GM19025 (cell line): ENCODE data around the gene PTPRZ1.

ENCODE experiments used
- ATAC-seq: cut with Tn5 transposase; IDR thresholded peaks from one replicate; pipeline ENCODE4 v1.9.1; 2021; ENCODE audit warnings: mild to moderate bottlenecking, low read depth, moderate library complexity; ENCODE audit not compliant: unreplicated experiment

Gene PTPRZ1

GRCh38 chr7:121887634-121888033, 14.7 kb downstream of the PTPRZ1 start:
- no peak for ATAC-seq

GRCh38 chr7:121890833-121891232, 17.9 kb downstream of the PTPRZ1 start:
- ATAC-seq = no peak

GRCh38 chr7:121891731-121892130, 18.8 kb downstream of the PTPRZ1 start:
- no peak for ATAC-seq

GRCh38 chr7:121901026-121901425, 28.1 kb downstream of the PTPRZ1 start:
- no peak for ATAC-seq

GRCh38 chr7:121904120-121904519, 31.2 kb downstream of the PTPRZ1 start:
- no peak for ATAC-seq

GRCh38 chr7:121908042-121908441, 35.1 kb downstream of the PTPRZ1 start:
- no peak for ATAC-seq

- ATAC-seq = no peak
These were observed 36.9 kb downstream of the PTPRZ1 start for GRCh38 chr7:121909716-121910345.

DNA sequence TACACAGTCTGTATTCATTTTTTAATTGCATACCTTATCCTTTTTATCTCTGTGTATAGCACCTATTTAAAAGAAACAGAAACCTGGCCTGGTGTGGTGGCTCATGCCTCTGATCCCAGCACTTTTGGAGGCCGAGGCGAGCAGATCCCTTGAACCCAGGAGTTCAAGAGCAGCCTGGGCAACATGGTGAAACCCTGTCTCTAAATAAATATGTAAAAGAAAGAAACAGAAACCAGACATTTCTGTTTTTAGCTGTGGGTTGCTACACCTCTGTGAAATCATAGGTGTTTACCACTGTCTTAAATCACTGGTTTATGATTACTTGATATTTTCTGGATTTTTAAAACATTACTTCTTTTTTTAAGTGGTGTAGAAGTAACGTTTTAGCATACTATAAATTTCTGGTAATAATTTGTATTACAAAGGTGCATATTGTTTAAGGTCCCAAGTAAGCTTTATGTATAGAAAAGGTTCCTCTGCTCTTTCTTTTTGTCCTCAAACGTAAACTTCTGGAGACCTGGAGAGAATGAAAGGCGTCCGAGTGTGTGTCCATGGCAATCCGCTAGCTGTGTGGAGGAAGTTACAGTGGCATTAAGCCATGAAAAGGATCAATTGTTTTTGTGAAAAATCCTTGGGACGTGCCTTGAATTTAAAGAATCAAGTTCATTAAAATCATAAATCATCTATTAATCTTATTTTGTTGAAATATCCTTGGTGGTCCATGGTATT, 41.1 kb downstream of the PTPRZ1 start:
- ATAC-seq = no peak

GRCh38 chr7:121914676-121915279, 41.8 kb downstream of the PTPRZ1 start:
- ATAC-seq = no peak

DNA sequence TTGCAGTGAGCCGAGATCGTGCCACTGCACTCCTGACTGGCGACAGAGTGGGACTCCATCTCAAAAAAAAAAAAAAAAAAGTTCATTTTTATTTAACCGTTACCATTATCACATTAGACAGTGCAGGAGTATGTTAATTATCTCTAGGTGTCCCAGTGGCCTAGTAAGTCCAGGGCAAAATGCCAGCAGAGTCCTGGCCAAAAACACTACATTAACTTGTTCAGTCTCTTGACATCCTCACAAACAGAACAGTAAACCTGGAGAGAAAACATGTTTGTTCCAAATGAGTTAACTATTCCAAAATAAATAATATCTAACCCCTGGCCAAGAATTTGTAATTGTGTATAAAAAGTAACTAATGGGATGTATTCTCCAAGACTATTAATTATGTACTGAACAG, 43.2 kb downstream of the PTPRZ1 start:
- no peak for ATAC-seq

GRCh38 chr7:121919986-121920385, 47.0 kb downstream of the PTPRZ1 start:
- no peak for ATAC-seq

DNA sequence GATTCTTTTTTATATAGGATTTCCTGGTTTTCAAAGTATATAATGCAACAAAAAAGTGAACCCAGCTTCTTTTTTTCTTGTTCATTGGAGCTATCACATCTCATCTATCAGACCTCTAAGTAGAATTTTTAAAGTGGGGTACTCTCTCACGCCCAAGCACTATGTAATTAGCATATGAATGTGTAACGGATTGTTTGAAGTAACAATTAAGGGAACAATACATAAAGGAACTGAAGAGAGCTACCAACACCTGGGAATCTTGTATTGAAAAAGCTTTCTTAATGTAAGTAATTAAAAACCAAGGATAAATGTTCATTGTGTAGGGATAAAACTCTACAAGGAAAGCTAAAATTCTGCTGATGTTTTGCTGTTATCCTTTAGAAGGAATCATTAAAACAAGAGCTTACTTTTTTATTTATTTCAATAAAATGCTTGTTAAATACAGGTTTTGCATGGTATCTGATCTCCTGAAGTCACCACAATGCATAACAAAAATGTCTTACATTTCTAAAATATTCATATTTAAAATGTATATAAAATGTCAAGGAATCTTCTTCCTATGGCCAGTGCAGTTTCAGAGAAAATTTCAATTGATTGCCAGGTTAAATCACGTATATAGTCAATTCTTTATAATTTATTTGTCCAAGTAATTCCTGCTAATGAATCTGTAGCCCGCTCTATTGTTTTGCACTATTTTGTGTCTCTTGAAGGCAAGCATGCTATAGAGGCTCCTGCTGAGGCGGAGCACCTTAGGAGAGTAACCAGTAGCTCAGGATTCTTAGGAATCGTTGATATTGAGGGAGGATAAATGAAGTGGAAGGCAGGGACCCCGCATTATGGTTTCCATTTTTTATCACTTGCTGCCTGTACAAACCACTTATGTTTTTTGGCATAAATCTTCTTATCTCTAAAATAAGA, 51.6 kb downstream of the PTPRZ1 start:
- ATAC-seq = no peak

- no peak for ATAC-seq
These were observed 58.4 kb downstream of the PTPRZ1 start for GRCh38 chr7:121931149-121931902.

DNA sequence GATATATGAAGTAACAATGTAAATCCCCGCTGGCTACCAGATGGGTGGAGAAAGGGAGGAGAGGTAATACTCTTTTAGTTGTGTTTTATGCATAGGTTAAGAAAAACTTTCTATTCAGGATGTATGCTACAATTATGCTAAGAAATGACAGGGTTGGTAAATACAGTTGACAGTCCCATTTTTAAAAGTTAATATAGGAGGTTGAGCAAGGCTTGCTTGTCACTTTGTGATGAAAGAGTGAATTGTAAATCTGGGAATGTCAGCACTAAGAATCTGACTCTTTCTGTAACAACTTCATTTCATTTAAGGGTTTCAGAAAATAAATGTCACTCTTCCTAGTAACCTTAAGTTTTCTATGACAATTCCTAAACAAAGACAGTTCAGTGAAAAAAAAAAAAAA, 59.8 kb downstream of the PTPRZ1 start:
- ATAC-seq = no peak

GRCh38 chr7:121936951-121937623, 64.1 kb downstream of the PTPRZ1 start:
- ATAC-seq = no peak

- ATAC-seq = no peak
These were observed 65.6 kb downstream of the PTPRZ1 start for GRCh38 chr7:121938429-121938996.

DNA sequence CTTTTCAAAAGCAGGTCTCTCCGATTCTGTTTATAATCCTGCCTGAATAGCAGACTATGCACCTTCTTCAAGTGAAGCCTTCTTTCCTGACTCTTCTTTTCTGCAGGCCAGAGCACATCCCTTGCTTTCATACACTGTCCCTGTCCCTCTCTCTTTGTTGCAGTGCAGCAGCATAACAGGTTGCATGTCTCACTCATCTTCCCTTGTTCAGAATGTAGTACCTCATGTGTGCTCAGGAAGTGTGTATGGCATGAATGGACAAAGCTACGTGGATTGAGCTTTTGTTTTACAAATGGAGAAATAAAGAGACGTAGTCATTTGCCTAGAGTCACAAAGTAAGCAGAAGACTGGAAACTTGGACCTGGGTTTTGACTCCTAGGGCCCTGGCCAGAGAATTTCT, 68.0 kb downstream of the PTPRZ1 start:
- no peak for ATAC-seq

GRCh38 chr7:121941830-121942229, 68.9 kb downstream of the PTPRZ1 start:
- ATAC-seq = no peak

DNA sequence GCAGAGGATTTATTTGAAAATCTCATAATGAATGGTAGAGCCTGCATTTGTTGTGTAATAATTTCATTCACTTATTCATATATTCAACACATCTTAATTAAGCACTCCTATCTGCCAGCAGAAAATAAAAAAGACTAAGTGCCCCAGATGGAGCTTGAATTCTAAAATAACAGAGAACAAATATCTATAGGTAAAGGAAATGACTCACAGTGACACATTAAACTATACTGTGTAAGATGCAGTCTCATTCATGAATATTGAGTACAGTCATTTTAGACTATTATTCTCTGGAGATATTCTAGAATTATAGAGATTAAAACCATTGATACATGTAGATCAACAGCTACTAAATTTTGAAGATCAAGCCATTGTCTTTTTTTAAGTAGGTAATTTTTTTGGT, 72.1 kb downstream of the PTPRZ1 start:
- ATAC-seq = no peak
